ENCODE data around the gene RABGEF1. TPM values are rescaled to one million over a fixed set of nuclear protein-coding genes. Genes with fewer than 3 reads are reported as not detected.
"Not testable (repeated sequence)": the region's sequence is repeated elsewhere in the genome, so short reads cannot be mapped to it uniquely, and the experiment has no call there.

RABGEF1 gene
- total RNA-seq, 4 donors from 2014 or later, result 37.2 to 72.4 (median 43.8) TPM

GRCh38 chr7:66748791-66749190, 8.3 kb downstream of the RABGEF1 start:
- DNase-seq (ENCODE audit: low spot score in 2 of 2), result no peak
- Histone ChIP-seq H3K27me3 (no peaks in the 10 kb centered on the region), H3K36me3 (no peaks in the 10 kb centered on the region), H3K4me1 (no peaks in the 10 kb centered on the region), H3K9me3 (no peaks in the 10 kb centered on the region), H3K27ac (no peak overlapping the region), H3K4me3 (no peak overlapping the region)
- 70% methylated on average over 4 of the region's 4 CpGs for WGBS
- TF ChIP-seq POLR2A (IDR thresholded peaks at IDR 0.05) (no peak), CTCF (IDR thresholded peaks at IDR 0.05) (no peak), POLR2AphosphoS5 (IDR thresholded peaks at IDR 0.05) (no peak), EP300 (IDR thresholded peaks at IDR 0.05) (no peak)

GRCh38 chr7:66751945-66752344, 11.4 kb downstream of the RABGEF1 start:
- 96% methylated on average over 8 of the region's 8 CpGs for WGBS
- no peaks in the 10 kb centered on the region for H3K27me3 ChIP-seq
- H3K9me3 ChIP-seq, result no peaks in the 10 kb centered on the region
- H3K4me1 ChIP-seq, result peaks cover 4% of the 10 kb centered on the region
- H3K36me3 ChIP-seq, result no peaks in the 10 kb centered on the region
- TF ChIP-seq EP300 (IDR thresholded peaks at IDR 0.05) (no peak), POLR2AphosphoS5 (IDR thresholded peaks at IDR 0.05) (no peak)
- H3K27ac ChIP-seq, result no peak overlapping the region
- DNase-seq (ENCODE audit: low spot score in 2 of 2), result no peak
- H3K4me3 ChIP-seq, result no peak overlapping the region

- Histone ChIP-seq H3K4me3 (no peak overlapping the region), H3K4me1 (peaks cover 4% of the 10 kb centered on the region), H3K27ac (no peak overlapping the region), H3K27me3 (no peaks in the 10 kb centered on the region), H3K9me3 (no peaks in the 10 kb centered on the region), H3K36me3 (no peaks in the 10 kb centered on the region)
- WGBS, result 92% methylated on average over 4 of the region's 4 CpGs
- DNase-seq (ENCODE audit: low spot score in 2 of 2), result no peak
- no peak for TF ChIP-seq CTCF (IDR thresholded peaks at IDR 0.05)
- no peak for TF ChIP-seq EP300 (IDR thresholded peaks at IDR 0.05)
- no peak for TF ChIP-seq POLR2A (IDR thresholded peaks at IDR 0.05)
- TF ChIP-seq POLR2AphosphoS5 (IDR thresholded peaks at IDR 0.05), result no peak
These were observed 14.0 kb downstream of the RABGEF1 start for GRCh38 chr7:66754541-66754940.

GRCh38 chr7:66755059-66755458, 14.5 kb downstream of the RABGEF1 start:
- not testable (repeated sequence) for H3K36me3 ChIP-seq; H3K27me3 ChIP-seq; H3K9me3 ChIP-seq; H3K4me3 ChIP-seq; H3K27ac ChIP-seq; DNase-seq (ENCODE audit: low spot score in 2 of 2); H3K4me1 ChIP-seq
- 97% methylated on average over 4 of the region's 4 CpGs for WGBS

GRCh38 chr7:66756227-66756626, 15.7 kb downstream of the RABGEF1 start:
- DNase-seq (ENCODE audit: low spot score in 2 of 2); H3K4me3 ChIP-seq; H3K27ac ChIP-seq; H3K27me3 ChIP-seq; H3K9me3 ChIP-seq; H3K4me1 ChIP-seq; H3K36me3 ChIP-seq: not testable (repeated sequence)
- 81% methylated on average over 3 of the region's 3 CpGs for whole genome bisulfite sequencing

GRCh38 chr7:66756889-66757288, 16.4 kb downstream of the RABGEF1 start:
- Histone ChIP-seq H3K4me1 (peaks cover 4% of the 10 kb centered on the region), H3K4me3 (no peak overlapping the region), H3K36me3 (no peaks in the 10 kb centered on the region), H3K27me3 (no peaks in the 10 kb centered on the region), H3K9me3 (no peaks in the 10 kb centered on the region), H3K27ac (no peak overlapping the region)
- no peak for DNase-seq (ENCODE audit: low spot score in 2 of 2)
- TF ChIP-seq CTCF (IDR thresholded peaks at IDR 0.05) (no peak), POLR2A (IDR thresholded peaks at IDR 0.05) (no peak), POLR2AphosphoS5 (IDR thresholded peaks at IDR 0.05) (no peak), EP300 (IDR thresholded peaks at IDR 0.05) (no peak)

GRCh38 chr7:66757939-66758338, 17.4 kb downstream of the RABGEF1 start:
- no peaks in the 10 kb centered on the region for H3K36me3 ChIP-seq
- H3K27me3 ChIP-seq, result no peaks in the 10 kb centered on the region
- no peak for DNase-seq (ENCODE audit: low spot score in 2 of 2)
- 79% methylated on average over 6 of the region's 6 CpGs for WGBS
- H3K9me3 ChIP-seq, result no peaks in the 10 kb centered on the region
- peaks cover 4% of the 10 kb centered on the region for H3K4me1 ChIP-seq
- no peak overlapping the region for H3K4me3 ChIP-seq
- no peak overlapping the region for H3K27ac ChIP-seq
- TF ChIP-seq POLR2A (IDR thresholded peaks at IDR 0.05), result no peak
- no peak for TF ChIP-seq CTCF (IDR thresholded peaks at IDR 0.05)
- TF ChIP-seq POLR2AphosphoS5 (IDR thresholded peaks at IDR 0.05), result no peak
- TF ChIP-seq EP300 (IDR thresholded peaks at IDR 0.05), result no peak
